Activated naive CD4-positive, alpha-beta T cell treated with anti-CD3 and anti-CD28 coated beads, Interleukin-2, amount 50 U/mL, for 24 hours (primary cell): Measurements from ENCODE around the gene PLCH2.
"Not testable (repeated sequence)": the region's sequence is repeated elsewhere in the genome, so short reads cannot be mapped to it uniquely, and the experiment has no call there.

ENCODE experiments used
- H3K27ac Mint-ChIP-seq: one replicate; pipeline ENCODE4 v1.8.0; 2021; ENCODE audit warnings: mild to moderate bottlenecking, mixed read lengths
- H3K27me3 Mint-ChIP-seq: one replicate; pipeline ENCODE4 v1.8.0; 2021; ENCODE audit warnings: mixed read lengths
- H3K36me3 Mint-ChIP-seq: one replicate; pipeline ENCODE4 v1.8.0; 2021; ENCODE audit warnings: mixed read lengths
- H3K4me1 Mint-ChIP-seq: one replicate; pipeline ENCODE4 v1.8.0; 2021; ENCODE audit warnings: mixed read lengths
- H3K4me3 Mint-ChIP-seq: one replicate; pipeline ENCODE4 v1.8.0; 2021; ENCODE audit warnings: mild to moderate bottlenecking, mixed read lengths
- H3K9me3 Mint-ChIP-seq: one replicate; pipeline ENCODE4 v1.8.0; 2021; ENCODE audit warnings: mixed read lengths

Gene PLCH2

DNA sequence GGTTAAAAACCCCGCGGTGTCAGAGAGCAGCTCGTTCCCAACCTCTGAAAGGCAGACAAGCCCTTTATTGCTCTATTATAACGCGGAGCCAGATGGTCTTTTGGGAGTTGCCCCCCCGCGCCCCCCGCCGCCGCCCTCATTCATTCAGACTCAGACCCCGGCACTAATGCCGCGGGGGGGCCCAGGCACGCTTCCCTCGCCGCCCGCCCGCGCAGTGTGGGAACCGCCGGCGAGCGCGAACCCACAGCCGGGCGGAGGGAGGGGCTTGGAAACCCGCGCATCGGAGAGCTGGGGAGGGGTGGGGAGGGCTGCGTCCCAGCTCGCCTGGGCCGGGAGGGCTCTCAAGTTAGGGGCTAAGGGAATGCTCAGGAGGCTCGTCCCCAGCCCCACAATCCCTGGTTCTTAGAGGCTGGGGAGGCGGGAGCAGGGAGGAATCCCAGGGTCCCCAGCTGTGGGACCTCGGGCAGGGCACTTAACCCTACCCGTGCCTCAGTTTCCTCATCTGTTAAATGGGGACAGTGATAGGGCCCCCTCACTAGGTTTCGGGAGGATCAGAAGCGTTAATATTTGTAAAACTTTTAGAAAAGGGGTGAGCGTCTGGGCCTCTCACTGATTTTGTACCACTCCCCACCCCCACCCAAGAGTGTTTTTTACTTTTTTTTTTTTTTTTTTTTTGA is 64.9 kb downstream of the PLCH2 start:
- no peak overlapping the region for H3K4me3 Mint-ChIP-seq
- H3K9me3 Mint-ChIP-seq, result no peaks in the 10 kb centered on the region

DNA sequence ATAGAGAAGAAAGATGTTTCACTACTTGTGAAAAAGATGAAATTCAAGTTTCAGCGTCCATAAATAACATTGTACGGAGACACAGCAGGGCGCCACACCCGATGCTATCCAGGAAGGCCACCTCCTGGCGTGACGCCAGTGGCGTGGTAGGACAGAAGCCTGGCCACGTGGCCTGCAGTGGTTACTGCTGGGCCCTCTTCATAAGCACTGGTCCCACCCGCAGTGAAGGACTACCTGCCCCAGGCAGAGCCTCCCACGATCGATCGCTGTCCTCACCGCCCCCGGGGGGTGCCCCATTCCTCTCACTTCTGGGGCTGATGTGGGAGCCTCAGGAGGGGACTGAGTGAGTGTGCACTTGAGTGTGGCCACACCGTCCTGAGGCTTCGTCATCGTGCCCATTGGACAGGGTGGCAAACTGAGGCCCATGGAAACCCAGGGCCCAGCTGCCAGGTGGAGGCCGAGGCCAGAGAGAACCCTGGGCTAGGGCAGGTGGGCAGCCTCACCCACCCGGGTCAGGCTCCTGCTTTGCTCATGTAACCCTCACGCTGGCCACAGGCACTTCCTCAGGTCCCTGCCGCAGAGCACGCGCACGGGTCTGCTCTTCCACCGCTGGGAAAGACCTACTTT is 65.6 kb downstream of the PLCH2 start:
- Mint-ChIP-seq H3K36me3 (no peaks in the 10 kb centered on the region), H3K27me3 (no peaks in the 10 kb centered on the region), H3K9me3 (no peaks in the 10 kb centered on the region), H3K4me3 (no peak overlapping the region), H3K4me1 (peaks cover 19% of the 10 kb centered on the region), H3K27ac (no peak overlapping the region)

More for the DNA sequence above, 64.9 kb downstream of the PLCH2 start:
- Mint-ChIP-seq H3K4me1 (peaks cover 19% of the 10 kb centered on the region), H3K27me3 (no peaks in the 10 kb centered on the region), H3K36me3 (no peaks in the 10 kb centered on the region), H3K27ac (no peak overlapping the region)

GRCh38 chr1:2542246-2542915 is 66.3 kb downstream of the PLCH2 start:
- Mint-ChIP-seq H3K27ac (no peak overlapping the region), H3K9me3 (no peaks in the 10 kb centered on the region)

GRCh38 chr1:2543543-2544092 is 67.5 kb downstream of the PLCH2 start:
- no peaks in the 10 kb centered on the region for H3K27me3 Mint-ChIP-seq
- no peak overlapping the region for H3K4me3 Mint-ChIP-seq
- peaks cover 21% of the 10 kb centered on the region for H3K4me1 Mint-ChIP-seq
- H3K27ac Mint-ChIP-seq, result no peak overlapping the region
- H3K9me3 Mint-ChIP-seq, result no peaks in the 10 kb centered on the region
- H3K36me3 Mint-ChIP-seq, result no peaks in the 10 kb centered on the region

More at GRCh38 chr1:2542246-2542915, 66.3 kb downstream of the PLCH2 start:
- no peaks in the 10 kb centered on the region for H3K36me3 Mint-ChIP-seq
- H3K4me3 Mint-ChIP-seq, result no peak overlapping the region
- H3K4me1 Mint-ChIP-seq, result peaks cover 19% of the 10 kb centered on the region
- H3K27me3 Mint-ChIP-seq, result no peaks in the 10 kb centered on the region

DNA sequence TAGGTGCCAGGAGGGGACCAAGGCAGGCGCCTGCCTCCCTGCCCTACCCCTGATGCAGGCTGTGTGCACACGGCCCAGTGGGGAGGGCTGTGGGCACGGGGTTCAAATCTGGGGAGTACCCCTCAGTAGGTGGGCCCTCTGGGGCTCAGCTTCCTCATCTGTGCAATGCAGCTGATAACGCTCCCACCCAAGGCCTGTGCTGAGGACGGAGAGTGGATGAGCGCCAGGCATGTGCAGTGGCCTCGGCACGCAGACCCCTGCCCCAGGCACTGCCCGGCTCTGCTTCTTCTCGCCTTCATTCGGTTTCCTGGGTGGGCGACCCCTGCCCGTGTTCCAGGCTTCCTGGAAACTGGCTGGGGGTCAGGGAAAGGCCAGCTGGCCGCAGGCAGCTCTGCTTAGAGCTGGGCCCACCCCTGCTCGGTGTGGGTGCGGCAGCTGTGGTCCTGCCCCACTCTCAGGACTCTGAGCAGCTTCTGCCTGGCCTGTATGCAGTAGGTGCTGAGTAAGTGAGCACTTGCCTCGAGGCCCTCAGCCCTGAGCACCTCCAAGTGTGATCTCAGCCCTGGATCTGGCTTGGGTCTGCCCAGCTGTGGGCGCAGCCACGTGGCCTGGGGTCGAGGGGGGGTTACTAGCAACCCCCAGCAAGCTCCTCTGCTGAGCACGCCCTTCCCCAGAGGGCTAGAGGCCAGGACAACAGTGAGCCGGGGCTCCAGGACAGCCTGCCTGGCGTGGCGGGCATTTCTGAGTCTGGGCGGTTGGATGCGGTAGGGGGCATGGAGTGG is 68.2 kb downstream of the PLCH2 start:
- Mint-ChIP-seq H3K27me3 (no peaks in the 10 kb centered on the region), H3K36me3 (no peaks in the 10 kb centered on the region), H3K9me3 (no peaks in the 10 kb centered on the region), H3K4me1 (peaks cover 26% of the 10 kb centered on the region), H3K4me3 (no peak overlapping the region), H3K27ac (no peak overlapping the region)

- H3K27me3 Mint-ChIP-seq, result no peaks in the 10 kb centered on the region
- H3K4me1 Mint-ChIP-seq, result peaks cover 26% of the 10 kb centered on the region
- H3K36me3 Mint-ChIP-seq, result no peaks in the 10 kb centered on the region
- no peaks in the 10 kb centered on the region for H3K9me3 Mint-ChIP-seq
- H3K4me3 Mint-ChIP-seq, result no peak overlapping the region
- no peak overlapping the region for H3K27ac Mint-ChIP-seq
These were observed 69.0 kb downstream of the PLCH2 start for GRCh38 chr1:2544875-2545640.

- Mint-ChIP-seq H3K4me3 (peak overlapping the region; percentile 84), H3K27me3 (no peaks in the 10 kb centered on the region), H3K9me3 (no peaks in the 10 kb centered on the region), H3K27ac (no peak overlapping the region), H3K36me3 (no peaks in the 10 kb centered on the region), H3K4me1 (peaks cover 26% of the 10 kb centered on the region)
These were observed 69.8 kb downstream of the PLCH2 start for GRCh38 chr1:2545754-2546514.

DNA sequence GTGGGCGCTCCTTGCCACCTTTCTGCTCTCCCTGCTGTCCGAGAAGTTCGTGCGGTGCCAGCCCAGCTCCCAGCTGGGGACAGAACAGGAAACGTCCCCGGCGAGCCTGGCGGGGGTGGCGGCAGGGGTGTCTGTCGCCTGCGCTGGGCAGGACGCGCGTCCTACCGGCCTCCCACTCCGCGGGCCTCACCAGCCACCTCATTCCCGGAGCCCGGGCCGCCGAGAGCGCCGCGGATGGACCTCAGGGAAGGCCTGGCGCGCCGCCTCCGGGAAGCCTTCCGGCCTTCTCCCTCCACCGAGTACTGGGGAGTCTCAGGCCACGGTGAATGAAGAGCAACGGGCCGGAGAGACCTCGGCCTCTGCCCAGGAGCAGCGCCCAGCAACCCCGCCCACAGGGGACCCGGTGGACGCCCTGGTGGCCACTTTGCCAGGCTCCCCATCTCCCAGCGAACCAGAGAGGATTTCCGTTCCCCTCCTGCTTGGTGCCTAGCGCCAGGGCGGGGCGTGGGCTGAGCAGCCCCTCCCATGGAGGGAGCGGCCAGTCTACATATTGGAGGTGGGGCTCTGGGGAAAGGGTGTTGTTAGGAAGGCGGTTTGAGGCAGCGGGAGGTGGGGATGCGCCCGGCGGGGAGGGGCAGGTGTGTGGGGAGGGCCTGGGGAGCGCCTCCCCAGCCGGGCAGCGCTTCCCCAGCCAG is 70.6 kb downstream of the PLCH2 start:
- peak overlapping the region; percentile 84 for H3K4me3 Mint-ChIP-seq
- H3K9me3 Mint-ChIP-seq, result no peaks in the 10 kb centered on the region
- no peaks in the 10 kb centered on the region for H3K36me3 Mint-ChIP-seq
- no peaks in the 10 kb centered on the region for H3K27me3 Mint-ChIP-seq
- peaks cover 19% of the 10 kb centered on the region for H3K4me1 Mint-ChIP-seq
- H3K27ac Mint-ChIP-seq, result peak overlapping the region; percentile 85

DNA sequence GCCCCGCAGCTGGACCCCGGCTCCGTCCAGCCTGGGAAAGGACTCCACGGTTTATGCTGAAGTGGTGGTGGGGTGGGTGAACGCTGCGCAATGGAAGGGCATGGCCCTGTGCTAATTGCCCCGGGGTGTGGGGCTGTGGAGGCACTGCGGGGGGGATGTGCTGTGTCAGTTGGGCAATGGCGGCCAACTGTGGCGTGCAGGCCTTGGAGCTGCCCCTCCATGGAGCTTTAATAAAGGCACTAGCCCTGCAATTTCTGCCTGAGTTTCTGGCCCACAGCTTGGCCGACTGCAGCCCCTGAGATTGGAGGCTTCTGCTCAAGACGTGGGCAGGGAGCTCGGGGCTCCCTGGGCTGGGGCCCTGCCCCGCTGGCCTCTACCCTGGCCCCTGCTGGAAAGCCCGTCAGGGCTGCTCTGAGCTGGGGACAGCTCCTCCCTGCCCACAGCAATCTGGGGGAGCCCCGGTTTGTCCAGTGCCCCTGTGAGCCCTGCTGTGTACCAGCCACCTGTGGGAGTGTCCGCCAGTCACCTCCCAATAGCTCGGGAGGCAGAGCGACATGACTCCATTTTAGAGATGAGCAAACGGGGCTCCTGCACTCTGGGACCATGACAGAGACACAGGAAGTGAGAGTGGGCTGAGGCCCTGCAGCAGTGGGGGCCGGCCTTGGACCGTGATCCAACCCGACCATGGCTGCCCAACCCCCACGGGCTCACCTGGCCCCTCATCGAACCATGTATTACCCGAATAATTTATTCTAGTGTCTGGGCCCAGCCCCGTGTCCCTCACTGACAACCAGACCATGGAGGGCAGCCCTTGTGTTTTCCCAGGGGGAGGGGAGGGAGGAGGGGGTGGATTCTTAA is 71.3 kb downstream of the PLCH2 start:
- no peaks in the 10 kb centered on the region for H3K9me3 Mint-ChIP-seq
- peak overlapping the region; percentile 77 for H3K27ac Mint-ChIP-seq
- H3K27me3 Mint-ChIP-seq, result no peaks in the 10 kb centered on the region
- no peaks in the 10 kb centered on the region for H3K36me3 Mint-ChIP-seq
- H3K4me3 Mint-ChIP-seq, result peak overlapping the region; percentile 84
- peaks cover 13% of the 10 kb centered on the region for H3K4me1 Mint-ChIP-seq

DNA sequence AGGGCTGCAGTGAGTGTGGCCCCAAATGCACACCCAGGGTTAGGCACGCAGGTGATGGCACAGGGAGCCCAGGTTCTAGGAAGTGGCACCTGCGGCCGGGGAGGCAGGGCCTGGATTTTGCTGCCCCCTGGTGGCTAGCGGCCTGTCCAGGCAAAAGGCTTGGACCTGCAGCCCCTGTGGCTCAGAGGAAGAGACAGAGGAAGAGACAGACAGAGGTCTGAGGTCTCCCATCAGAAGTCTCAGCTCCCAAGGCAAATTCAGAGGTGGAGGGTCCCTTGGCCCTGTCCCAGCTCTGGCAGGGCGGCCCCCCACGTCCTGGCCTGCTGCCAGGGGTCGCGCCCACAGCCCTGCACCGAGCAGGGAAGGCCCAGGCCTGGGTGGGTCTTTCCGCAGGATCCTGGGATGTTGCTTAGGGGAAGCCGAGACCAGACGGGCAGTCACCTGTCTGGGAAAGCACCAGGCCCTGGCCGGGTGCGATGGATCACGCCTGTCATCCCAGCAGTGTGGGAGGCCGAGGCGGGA is 72.0 kb downstream of the PLCH2 start:
- peaks cover 13% of the 10 kb centered on the region for H3K4me1 Mint-ChIP-seq
- peak overlapping the region; percentile 95 for H3K27ac Mint-ChIP-seq
- no peaks in the 10 kb centered on the region for H3K9me3 Mint-ChIP-seq

DNA sequence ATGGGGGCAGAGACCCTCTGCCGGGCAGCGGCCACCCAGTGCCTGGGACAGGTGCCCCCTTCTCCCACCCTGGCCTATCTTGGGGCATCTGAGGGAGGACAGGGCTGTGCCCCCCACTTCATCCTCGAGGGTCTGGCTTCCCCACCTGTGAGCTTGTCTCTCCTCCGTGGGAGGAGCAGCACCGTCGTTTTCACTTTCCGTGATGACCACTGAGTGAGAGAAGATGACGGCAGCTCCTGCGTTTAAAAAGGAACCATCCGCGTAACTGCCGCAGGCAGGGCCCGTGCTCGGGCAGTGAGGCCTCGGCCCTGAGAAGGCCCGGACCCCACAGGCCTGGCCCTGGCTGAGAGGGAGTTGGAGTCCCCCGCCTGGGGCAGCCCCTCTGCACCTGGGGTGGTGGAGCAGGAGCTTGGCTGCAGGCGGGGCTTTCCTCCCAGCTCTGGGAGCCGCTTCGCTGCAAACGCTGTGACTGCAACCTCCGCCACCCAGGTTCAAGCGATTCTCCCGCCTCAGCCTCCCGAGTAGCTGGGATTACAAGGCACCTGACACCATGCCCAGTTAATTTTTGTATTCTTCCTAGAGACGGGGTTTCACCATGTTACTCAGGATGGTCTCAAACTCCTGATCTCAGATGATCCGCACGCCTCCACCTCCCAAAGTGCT is 73.4 kb downstream of the PLCH2 start:
- H3K4me3 Mint-ChIP-seq, H3K27me3 Mint-ChIP-seq, H3K9me3 Mint-ChIP-seq, H3K36me3 Mint-ChIP-seq: not testable (repeated sequence)
- peak overlapping the region; percentile 95 for H3K27ac Mint-ChIP-seq
- peaks cover 11% of the 10 kb centered on the region for H3K4me1 Mint-ChIP-seq

More for the DNA sequence above, 72.0 kb downstream of the PLCH2 start:
- no peaks in the 10 kb centered on the region for H3K36me3 Mint-ChIP-seq
- H3K4me3 Mint-ChIP-seq, result peak overlapping the region; percentile 84
- no peaks in the 10 kb centered on the region for H3K27me3 Mint-ChIP-seq

DNA sequence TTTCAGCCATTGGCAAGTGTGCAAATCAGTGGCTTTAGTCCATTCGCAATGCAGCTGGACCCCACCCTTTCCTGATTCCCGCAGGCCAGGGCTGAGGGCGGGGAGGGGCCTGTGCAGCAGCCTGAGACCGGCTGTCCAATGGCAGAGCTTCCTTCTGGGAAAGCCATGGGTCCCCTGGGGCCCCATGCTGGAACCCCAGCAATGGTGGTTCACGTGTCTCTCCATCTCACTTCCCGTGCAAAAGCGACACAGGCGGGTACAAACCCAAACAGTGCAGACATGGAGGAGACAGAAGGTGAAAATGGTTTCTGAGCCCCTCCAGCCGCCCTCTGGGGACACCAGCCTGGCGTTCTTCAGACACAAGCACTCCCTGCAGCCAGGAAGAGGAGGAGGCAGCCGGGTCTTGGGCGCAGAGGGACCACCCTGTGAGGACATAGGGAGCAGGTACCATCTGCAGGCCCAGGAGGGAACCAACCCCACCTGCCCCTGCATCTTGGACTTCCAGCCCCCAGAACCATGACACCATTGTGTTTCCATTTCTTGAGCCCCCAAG is 74.3 kb downstream of the PLCH2 start:
- not testable (repeated sequence) for H3K36me3 Mint-ChIP-seq, H3K9me3 Mint-ChIP-seq, H3K27ac Mint-ChIP-seq, H3K4me3 Mint-ChIP-seq, H3K27me3 Mint-ChIP-seq
- H3K4me1 Mint-ChIP-seq, result peaks cover 17% of the 10 kb centered on the region
